Uterus (tissue), 2 donors: ENCODE data around the gene C16orf89.

Experiments
- POLR2A ChIP-seq, 2 donors: fragments of 450-650 bp; IDR thresholded peaks; one replicate each; pipeline ENCODE4 v1.6.1; 2016; ENCODE audit warnings: antibody characterized with exemption in 2 of 2, mild to moderate bottlenecking in 1 of 2, moderate library complexity in 1 of 2
- TF ChIP-seq, protein P1 (sequence below), 4 experiments: fragments of 200-600 bp in 2 of 4; fragments of 450-650 bp in 2 of 4; sonication (generic) in 2 of 4; IDR thresholded peaks; one replicate each; pipeline ENCODE4 v1.5.1; 2016 to 2019; ENCODE audit warnings: antibody characterized with exemption in 4 of 4, mild to moderate bottlenecking in 2 of 4, moderate library complexity in 1 of 4

DNA sequence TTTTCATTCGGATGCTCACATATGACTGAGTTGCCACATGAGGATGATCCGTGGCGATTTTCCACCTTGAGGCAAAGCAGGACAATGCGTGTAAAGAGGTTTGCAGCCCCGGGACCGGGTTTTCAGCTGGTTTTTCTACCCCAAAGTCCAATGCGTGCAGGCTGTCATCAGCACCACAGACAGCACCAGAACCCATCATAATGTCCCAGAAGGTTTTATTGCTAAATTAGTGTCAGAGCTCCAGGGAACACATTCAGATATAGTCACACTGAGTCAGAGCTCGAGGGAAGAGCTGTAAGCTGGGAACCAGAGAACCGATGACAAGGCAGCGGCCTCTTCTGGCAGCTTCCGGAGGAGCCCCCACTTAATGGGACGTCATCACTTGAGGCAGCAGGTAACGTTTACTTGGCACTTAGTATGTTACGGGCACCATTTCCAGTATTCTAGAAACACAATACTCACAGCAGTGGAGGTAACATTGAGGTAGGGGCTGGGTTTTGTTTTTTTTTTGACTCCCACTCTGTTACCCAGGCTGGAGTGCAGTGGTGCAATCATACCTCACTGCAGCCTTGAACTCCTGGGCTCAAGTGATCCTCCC, 23.1 kb downstream of the C16orf89 start:
- TF ChIP-seq, protein P1, sequence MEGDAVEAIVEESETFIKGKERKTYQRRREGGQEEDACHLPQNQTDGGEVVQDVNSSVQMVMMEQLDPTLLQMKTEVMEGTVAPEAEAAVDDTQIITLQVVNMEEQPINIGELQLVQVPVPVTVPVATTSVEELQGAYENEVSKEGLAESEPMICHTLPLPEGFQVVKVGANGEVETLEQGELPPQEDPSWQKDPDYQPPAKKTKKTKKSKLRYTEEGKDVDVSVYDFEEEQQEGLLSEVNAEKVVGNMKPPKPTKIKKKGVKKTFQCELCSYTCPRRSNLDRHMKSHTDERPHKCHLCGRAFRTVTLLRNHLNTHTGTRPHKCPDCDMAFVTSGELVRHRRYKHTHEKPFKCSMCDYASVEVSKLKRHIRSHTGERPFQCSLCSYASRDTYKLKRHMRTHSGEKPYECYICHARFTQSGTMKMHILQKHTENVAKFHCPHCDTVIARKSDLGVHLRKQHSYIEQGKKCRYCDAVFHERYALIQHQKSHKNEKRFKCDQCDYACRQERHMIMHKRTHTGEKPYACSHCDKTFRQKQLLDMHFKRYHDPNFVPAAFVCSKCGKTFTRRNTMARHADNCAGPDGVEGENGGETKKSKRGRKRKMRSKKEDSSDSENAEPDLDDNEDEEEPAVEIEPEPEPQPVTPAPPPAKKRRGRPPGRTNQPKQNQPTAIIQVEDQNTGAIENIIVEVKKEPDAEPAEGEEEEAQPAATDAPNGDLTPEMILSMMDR (IDR thresholded peaks at IDR 0.05): no peak
- no peak for TF ChIP-seq POLR2A (IDR thresholded peaks at IDR 0.05)
